Progenitor cell of endocrine pancreas (in vitro differentiated cells): Measurements from ENCODE around the gene CTXN2. TPM values are rescaled to one million over a fixed set of nuclear protein-coding genes. Genes with fewer than 3 reads are reported as not detected.

Experiments
- DNase-seq: peaks from one replicate; pipeline ENCODE4 v3.0.0; 2021; ENCODE audit warnings: low spot score; ENCODE audit not compliant: unreplicated experiment
- H3K27ac Mint-ChIP-seq: 2 replicates; pipeline ENCODE4 v1.8.0; 2021; ENCODE audit warnings: mild to moderate bottlenecking, moderate library complexity, mixed read lengths
- H3K27me3 Mint-ChIP-seq: 2 replicates; pipeline ENCODE4 v1.8.0; 2021; ENCODE audit warnings: mixed read lengths
- H3K36me3 Mint-ChIP-seq: 2 replicates; pipeline ENCODE4 v1.8.0; 2022; ENCODE audit warnings: mixed read lengths; ENCODE audit not compliant: insufficient read depth
- H3K4me1 Mint-ChIP-seq: 2 replicates; pipeline ENCODE4 v1.8.0; 2021; ENCODE audit warnings: low read depth, mixed read lengths
- H3K4me3 Mint-ChIP-seq: 2 replicates; pipeline ENCODE4 v1.8.0; 2021; ENCODE audit warnings: low read depth, mild to moderate bottlenecking, moderate library complexity, mixed read lengths
- H3K9me3 Mint-ChIP-seq: 2 replicates; pipeline ENCODE4 v1.8.0; 2021; ENCODE audit warnings: low read depth, mixed read lengths
- total RNA-seq: library from RNA; stranded (reverse); gene quantifications from 2 replicates; pipeline ENCODE4 v1.2.1, GENCODE V29; 2021
- TF ChIP-seq, protein P1 (sequence below): fragments of 200-600 bp; sonication (generic); IDR thresholded peaks from one replicate; pipeline ENCODE4 v1.5.0; 2021; ENCODE audit warnings: antibody characterized with exemption, mild to moderate bottlenecking; ENCODE audit not compliant: unreplicated experiment

CTXN2 gene
- total RNA-seq, 1 donor from 2014 or later, result 0.38 TPM

DNA sequence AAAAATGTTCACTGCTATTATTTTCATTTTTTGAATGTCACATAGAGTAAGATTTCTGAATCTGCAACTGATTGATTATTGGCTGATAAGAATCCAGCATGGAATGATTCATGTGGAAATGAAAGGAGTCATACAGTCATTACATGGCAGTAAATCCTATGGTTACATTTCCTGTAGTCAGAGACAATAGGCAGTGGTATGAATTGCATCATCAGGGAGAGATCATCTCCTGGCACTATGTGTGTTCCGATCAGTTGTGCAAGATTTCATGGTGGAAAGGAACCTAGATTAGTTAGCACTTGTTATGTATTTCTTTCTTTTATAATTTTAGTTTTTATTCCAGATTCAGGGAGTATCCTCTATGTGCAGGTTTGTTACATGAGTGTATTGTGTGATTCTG is 53.5 kb downstream of the CTXN2 start:
- H3K4me3 Mint-ChIP-seq, result no peak overlapping the region
- peaks cover 5% of the 10 kb centered on the region for H3K27me3 Mint-ChIP-seq
- H3K4me1 Mint-ChIP-seq, result no peaks in the 10 kb centered on the region
- no peaks in the 10 kb centered on the region for H3K9me3 Mint-ChIP-seq
- no peaks in the 10 kb centered on the region for H3K36me3 Mint-ChIP-seq
- DNase-seq, result no peak
- TF ChIP-seq, protein P1, sequence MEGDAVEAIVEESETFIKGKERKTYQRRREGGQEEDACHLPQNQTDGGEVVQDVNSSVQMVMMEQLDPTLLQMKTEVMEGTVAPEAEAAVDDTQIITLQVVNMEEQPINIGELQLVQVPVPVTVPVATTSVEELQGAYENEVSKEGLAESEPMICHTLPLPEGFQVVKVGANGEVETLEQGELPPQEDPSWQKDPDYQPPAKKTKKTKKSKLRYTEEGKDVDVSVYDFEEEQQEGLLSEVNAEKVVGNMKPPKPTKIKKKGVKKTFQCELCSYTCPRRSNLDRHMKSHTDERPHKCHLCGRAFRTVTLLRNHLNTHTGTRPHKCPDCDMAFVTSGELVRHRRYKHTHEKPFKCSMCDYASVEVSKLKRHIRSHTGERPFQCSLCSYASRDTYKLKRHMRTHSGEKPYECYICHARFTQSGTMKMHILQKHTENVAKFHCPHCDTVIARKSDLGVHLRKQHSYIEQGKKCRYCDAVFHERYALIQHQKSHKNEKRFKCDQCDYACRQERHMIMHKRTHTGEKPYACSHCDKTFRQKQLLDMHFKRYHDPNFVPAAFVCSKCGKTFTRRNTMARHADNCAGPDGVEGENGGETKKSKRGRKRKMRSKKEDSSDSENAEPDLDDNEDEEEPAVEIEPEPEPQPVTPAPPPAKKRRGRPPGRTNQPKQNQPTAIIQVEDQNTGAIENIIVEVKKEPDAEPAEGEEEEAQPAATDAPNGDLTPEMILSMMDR, result no peak
- H3K27ac Mint-ChIP-seq, result no peak overlapping the region

- Mint-ChIP-seq H3K9me3 (no peaks in the 10 kb centered on the region), H3K36me3 (no peaks in the 10 kb centered on the region), H3K27me3 (peaks cover 5% of the 10 kb centered on the region), H3K4me3 (no peak overlapping the region), H3K4me1 (no peaks in the 10 kb centered on the region), H3K27ac (no peak overlapping the region)
- no peak for DNase-seq
- TF ChIP-seq, protein P1, result no peak
Measured at GRCh38 chr15:48248414-48248813, 56.9 kb downstream of the CTXN2 start.

DNA sequence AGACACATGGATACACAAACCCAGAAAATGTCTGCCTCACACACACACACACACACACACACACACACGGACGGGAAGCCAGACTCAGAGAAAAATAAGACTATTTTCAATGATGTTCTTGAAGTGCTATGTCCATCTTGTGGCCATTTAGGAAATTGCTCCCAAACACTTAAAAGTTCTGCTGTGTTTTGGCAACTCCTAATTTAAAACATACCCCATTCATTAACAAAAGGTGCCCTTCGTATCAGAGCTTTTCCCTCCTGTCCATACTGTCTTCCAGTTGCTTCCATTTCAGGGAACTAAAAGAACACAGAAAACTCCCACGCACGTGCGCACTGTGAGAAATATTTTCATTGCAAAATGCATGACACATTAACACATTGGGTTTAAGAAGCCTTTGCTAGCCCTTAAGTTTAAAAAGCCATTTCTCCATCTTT is 59.2 kb downstream of the CTXN2 start:
- DNase-seq, result no peak
- Mint-ChIP-seq H3K9me3 (no peaks in the 10 kb centered on the region), H3K27me3 (peaks cover 5% of the 10 kb centered on the region), H3K4me1 (no peaks in the 10 kb centered on the region), H3K27ac (no peak overlapping the region), H3K4me3 (no peak overlapping the region), H3K36me3 (no peaks in the 10 kb centered on the region)
- TF ChIP-seq, protein P1, result peak; percentile 62

- DNase-seq, result no peak
- no peaks in the 10 kb centered on the region for H3K4me1 Mint-ChIP-seq
- no peak overlapping the region for H3K4me3 Mint-ChIP-seq
- TF ChIP-seq, protein P1, result no peak
- H3K36me3 Mint-ChIP-seq, result no peaks in the 10 kb centered on the region
- peaks cover 3% of the 10 kb centered on the region for H3K27me3 Mint-ChIP-seq
- no peak overlapping the region for H3K27ac Mint-ChIP-seq
- H3K9me3 Mint-ChIP-seq, result peaks cover 5% of the 10 kb centered on the region
Measured at GRCh38 chr15:48253172-48253571, 61.7 kb downstream of the CTXN2 start.

Other genes starting within 250 kb of the CTXN2 start
- not detected in 2 replicates for gene SLC24A5, start 70.7 kb upstream of the CTXN2 start, total RNA-seq
- 126 and 128 TPM in 2 replicates for gene MYEF2, start 13.4 kb upstream of the CTXN2 start, total RNA-seq
- gene SLC12A1, start 14.6 kb downstream of the CTXN2 start, total RNA-seq, result 0.16 TPM in 1 of 2 replicates, not detected in the other
- 72.8 and 77.1 TPM in 2 replicates for gene DUT, start 139.8 kb downstream of the CTXN2 start, total RNA-seq